ENCODE results near the gene HMSD. TPM values are rescaled to one million over a fixed set of nuclear protein-coding genes. Genes with fewer than 3 reads are reported as not detected.

Gene HMSD
- total RNA-seq, 2 donors from 2014 or later, result not detected

DNA sequence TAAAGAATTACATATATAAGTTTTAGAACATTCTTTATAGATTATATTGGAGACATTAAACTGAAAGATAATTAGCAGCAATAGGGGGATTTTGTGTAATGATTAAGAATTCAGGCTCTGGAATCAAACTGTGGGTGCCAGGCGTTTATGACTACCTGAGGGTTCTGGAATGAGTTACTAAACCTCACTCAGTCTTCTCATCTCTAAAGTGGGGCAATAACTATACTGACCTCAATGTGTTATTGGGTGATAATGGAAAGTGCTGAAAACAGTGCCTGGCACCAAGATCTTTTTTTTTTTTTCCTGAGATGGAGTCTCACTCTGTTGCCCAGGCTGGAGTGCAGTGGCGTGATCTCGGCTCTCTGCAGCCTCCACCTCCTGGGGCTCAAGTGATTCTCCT, 27.9 kb downstream of the HMSD start:
- H3K27ac ChIP-seq, result no peak overlapping the region
- H3K9me3 ChIP-seq, result no peaks in the 10 kb centered on the region
- H3K4me1 ChIP-seq (replicated peaks), result no peaks in the 10 kb centered on the region
- H3K36me3 ChIP-seq, result no peaks in the 10 kb centered on the region
- 98% methylated on average over 3 of the region's 3 CpGs for WGBS
- H3K27me3 ChIP-seq (replicated peaks; ENCODE audit: insufficient read depth), result no peaks in the 10 kb centered on the region
- DNase-seq (ENCODE audit: low spot score), result no peak
- no peak overlapping the region for H3K4me3 ChIP-seq
- TF ChIP-seq POLR2A (IDR thresholded peaks at IDR 0.05), result no peak
- no peak for TF ChIP-seq POLR2AphosphoS5 (IDR thresholded peaks at IDR 0.05)
- intact Hi-C loops (cut with DNase I), result no loop called here

DNA sequence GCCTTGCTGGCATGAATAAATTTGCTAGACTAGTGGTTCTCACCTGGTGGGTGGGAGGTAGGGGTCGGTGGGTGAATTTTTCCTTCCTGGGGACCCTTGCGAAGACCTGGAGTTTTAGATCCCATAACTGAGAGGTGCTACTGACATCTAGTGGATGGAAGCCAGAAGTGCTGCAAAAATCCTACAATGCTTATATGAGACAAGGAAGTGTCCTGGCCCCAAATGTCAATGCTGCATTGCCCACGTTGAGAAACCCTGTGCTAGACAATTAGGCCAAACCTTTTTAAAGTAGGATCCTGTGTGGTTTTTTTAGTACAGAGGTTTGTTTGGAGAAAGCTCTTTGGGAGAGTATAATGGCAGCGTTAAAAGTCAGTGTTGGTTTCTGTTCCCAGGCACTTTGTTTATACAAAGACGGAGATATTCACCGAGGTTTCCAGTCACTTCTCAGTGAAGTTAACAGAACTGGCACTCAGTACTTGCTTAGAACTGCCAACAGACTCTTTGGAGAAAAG, 30.4 kb downstream of the HMSD start:
- peak; percentile 65 for DNase-seq (ENCODE audit: low spot score)
- Histone ChIP-seq H3K27ac (peak overlapping the region; percentile 21 to 25), H3K4me3 (peak overlapping the region in 1 of 2 donors; percentile 6), H3K27me3 (replicated peaks; ENCODE audit: insufficient read depth) (no peaks in the 10 kb centered on the region), H3K9me3 (no peaks in the 10 kb centered on the region), H3K4me1 (replicated peaks) (no peaks in the 10 kb centered on the region), H3K36me3 (no peaks in the 10 kb centered on the region)
- TF ChIP-seq POLR2AphosphoS5 (IDR thresholded peaks at IDR 0.05) (peak; percentile 40), POLR2A (IDR thresholded peaks at IDR 0.05) (no peak)
- TF ChIP-seq, protein P1, sequence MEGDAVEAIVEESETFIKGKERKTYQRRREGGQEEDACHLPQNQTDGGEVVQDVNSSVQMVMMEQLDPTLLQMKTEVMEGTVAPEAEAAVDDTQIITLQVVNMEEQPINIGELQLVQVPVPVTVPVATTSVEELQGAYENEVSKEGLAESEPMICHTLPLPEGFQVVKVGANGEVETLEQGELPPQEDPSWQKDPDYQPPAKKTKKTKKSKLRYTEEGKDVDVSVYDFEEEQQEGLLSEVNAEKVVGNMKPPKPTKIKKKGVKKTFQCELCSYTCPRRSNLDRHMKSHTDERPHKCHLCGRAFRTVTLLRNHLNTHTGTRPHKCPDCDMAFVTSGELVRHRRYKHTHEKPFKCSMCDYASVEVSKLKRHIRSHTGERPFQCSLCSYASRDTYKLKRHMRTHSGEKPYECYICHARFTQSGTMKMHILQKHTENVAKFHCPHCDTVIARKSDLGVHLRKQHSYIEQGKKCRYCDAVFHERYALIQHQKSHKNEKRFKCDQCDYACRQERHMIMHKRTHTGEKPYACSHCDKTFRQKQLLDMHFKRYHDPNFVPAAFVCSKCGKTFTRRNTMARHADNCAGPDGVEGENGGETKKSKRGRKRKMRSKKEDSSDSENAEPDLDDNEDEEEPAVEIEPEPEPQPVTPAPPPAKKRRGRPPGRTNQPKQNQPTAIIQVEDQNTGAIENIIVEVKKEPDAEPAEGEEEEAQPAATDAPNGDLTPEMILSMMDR (IDR thresholded peaks at IDR 0.05), result peak; percentile 27 to 72 (median 65)
- intact Hi-C loops (cut with DNase I), result no loop called here
- 5% methylated on average over 6 of the region's 6 CpGs for WGBS

DNA sequence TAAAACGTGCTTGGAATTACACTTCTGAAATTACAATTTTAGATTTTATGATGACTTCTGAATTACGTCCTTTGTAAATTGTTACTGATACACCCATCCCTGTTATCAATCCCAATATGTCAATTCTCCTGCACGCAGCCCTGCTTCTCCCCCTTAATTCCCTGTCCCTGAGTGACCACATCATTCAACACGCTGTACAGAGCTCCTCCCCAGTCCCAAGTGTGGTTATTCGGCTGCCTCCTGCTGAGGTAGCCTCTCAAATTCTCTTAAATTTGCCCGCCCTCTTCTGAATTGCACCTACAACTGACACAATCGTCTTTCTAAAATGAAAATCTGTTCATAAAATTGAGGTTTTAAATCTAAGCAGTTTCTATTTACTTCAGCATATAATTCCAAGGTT, 30.9 kb downstream of the HMSD start:
- Histone ChIP-seq H3K9me3 (no peaks in the 10 kb centered on the region), H3K4me1 (replicated peaks) (no peaks in the 10 kb centered on the region), H3K4me3 (no peak overlapping the region), H3K36me3 (no peaks in the 10 kb centered on the region), H3K27me3 (replicated peaks; ENCODE audit: insufficient read depth) (no peaks in the 10 kb centered on the region), H3K27ac (peak overlapping the region; percentile 21 to 25)
- 70% methylated on average over 7 of the region's 7 CpGs for WGBS
- no peak for TF ChIP-seq POLR2A (IDR thresholded peaks at IDR 0.05)
- TF ChIP-seq POLR2AphosphoS5 (IDR thresholded peaks at IDR 0.05), result no peak
- TF ChIP-seq, protein P1 (IDR thresholded peaks at IDR 0.05), result no peak
- intact Hi-C loops (cut with DNase I), result no loop called here
- DNase-seq (ENCODE audit: low spot score), result no peak

DNA sequence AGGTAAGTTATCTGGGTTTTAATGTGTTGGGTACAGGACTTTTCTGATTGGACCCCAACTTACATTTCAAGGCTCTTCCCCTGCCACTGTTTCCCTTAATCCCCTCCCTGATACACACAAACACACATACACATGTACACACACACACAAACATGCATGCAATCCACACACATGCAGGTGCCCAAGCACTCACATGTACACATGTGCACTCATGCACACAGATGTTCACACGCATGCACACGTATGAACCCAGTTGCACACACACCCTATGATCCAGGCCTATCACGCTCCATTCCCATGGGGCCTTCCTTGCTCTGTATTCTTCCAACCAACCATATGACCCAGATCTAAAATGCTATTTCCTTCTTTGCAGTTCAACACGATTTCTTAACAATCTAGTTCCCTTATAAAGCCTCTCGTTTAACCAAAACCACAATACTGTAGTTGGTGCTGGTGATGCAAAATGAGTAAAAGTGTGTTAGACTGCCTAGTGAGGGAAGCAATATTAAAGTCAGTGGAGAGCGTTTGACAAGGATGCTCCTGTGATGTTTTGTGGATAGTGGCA, 31.9 kb downstream of the HMSD start:
- Histone ChIP-seq H3K4me3 (no peak overlapping the region), H3K4me1 (replicated peaks) (no peaks in the 10 kb centered on the region), H3K27me3 (replicated peaks; ENCODE audit: insufficient read depth) (no peaks in the 10 kb centered on the region), H3K27ac (no peak overlapping the region), H3K36me3 (no peaks in the 10 kb centered on the region), H3K9me3 (no peaks in the 10 kb centered on the region)
- TF ChIP-seq, protein P1 (IDR thresholded peaks at IDR 0.05), result no peak
- TF ChIP-seq POLR2A (IDR thresholded peaks at IDR 0.05), result no peak
- TF ChIP-seq POLR2AphosphoS5 (IDR thresholded peaks at IDR 0.05), result no peak
- intact Hi-C loops (cut with DNase I), result no loop called here
- WGBS, result 83% methylated on average over 6 of the region's 6 CpGs
- no peak for DNase-seq (ENCODE audit: low spot score)

DNA sequence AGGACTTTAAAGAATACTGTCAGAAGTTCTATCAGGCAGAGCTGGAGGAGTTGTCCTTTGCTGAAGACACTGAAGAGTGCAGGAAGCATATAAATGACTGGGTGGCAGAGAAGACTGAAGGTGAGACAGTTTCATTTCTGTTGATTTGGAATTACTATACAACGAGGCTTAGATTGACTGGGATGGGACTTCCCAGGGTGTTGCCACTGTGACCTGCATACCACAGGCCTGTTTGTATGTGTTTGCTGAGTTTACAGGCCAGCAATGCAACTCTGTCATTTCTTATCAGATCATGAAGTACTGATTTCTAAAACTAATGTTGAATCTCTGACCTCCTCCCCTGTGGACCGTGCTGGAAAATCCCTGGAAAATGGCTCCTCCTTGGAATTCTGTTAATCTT, 32.6 kb downstream of the HMSD start:
- no peak for DNase-seq (ENCODE audit: low spot score)
- no peaks in the 10 kb centered on the region for H3K9me3 ChIP-seq
- no peaks in the 10 kb centered on the region for H3K27me3 ChIP-seq (replicated peaks; ENCODE audit: insufficient read depth)
- no peak overlapping the region for H3K27ac ChIP-seq
- H3K4me3 ChIP-seq, result no peak overlapping the region
- H3K36me3 ChIP-seq, result no peaks in the 10 kb centered on the region
- intact Hi-C loops (cut with DNase I), result no loop called here
- H3K4me1 ChIP-seq (replicated peaks), result no peaks in the 10 kb centered on the region
- WGBS, result 47% methylated on average over 2 of the region's 2 CpGs
- TF ChIP-seq POLR2A (IDR thresholded peaks at IDR 0.05) (no peak), POLR2AphosphoS5 (IDR thresholded peaks at IDR 0.05) (no peak)
- TF ChIP-seq, protein P1 (IDR thresholded peaks at IDR 0.05), result no peak
